Measurements from ENCODE around the gene NIN.

The NIN gene

GRCh38 chr14:50839048-50839447 is 8.1 kb upstream of the NIN start:
- no peak overlapping the region for H3K4me3 ChIP-seq (ENCODE audit: low read depth in 1 of 2, low read length in 1 of 2)
- no peaks in the 10 kb centered on the region for H3K36me3 ChIP-seq
- no peak overlapping the region for H3K27ac ChIP-seq
- TF ChIP-seq CTCF (IDR thresholded peaks at IDR 0.05) = no peak
- H3K4me1 ChIP-seq (ENCODE audit: control insufficient read depth in 1 of 2, insufficient read depth in 1 of 2, low read depth in 1 of 2, low read length in 1 of 2) = peaks cover 8 to 12% of the 10 kb centered on the region in 2 experiments
- H3K9me3 ChIP-seq = no peaks in the 10 kb centered on the region
- H3K27me3 ChIP-seq = no peaks in the 10 kb centered on the region

- Histone ChIP-seq H3K4me3 (ENCODE audit: low read depth in 1 of 2, low read length in 1 of 2) (no peak overlapping the region), H3K4me1 (ENCODE audit: control insufficient read depth in 1 of 2, insufficient read depth in 1 of 2, low read depth in 1 of 2, low read length in 1 of 2) (peaks cover 8 to 12% of the 10 kb centered on the region in 2 experiments), H3K27ac (no peak overlapping the region), H3K36me3 (no peaks in the 10 kb centered on the region), H3K27me3 (no peaks in the 10 kb centered on the region), H3K9me3 (no peaks in the 10 kb centered on the region)
- TF ChIP-seq CTCF (IDR thresholded peaks at IDR 0.05) = no peak
Observed at GRCh38 chr14:50837850-50838470, 7.0 kb upstream of the NIN start.

GRCh38 chr14:50837271-50837670 is 6.3 kb upstream of the NIN start:
- no peak for TF ChIP-seq CTCF (IDR thresholded peaks at IDR 0.05)
- Histone ChIP-seq H3K27me3 (no peaks in the 10 kb centered on the region), H3K9me3 (no peaks in the 10 kb centered on the region), H3K4me1 (ENCODE audit: control insufficient read depth in 1 of 2, insufficient read depth in 1 of 2, low read depth in 1 of 2, low read length in 1 of 2) (peaks cover 8 to 14% of the 10 kb centered on the region in 2 experiments), H3K4me3 (ENCODE audit: low read depth in 1 of 2, low read length in 1 of 2) (no peak overlapping the region), H3K27ac (no peak overlapping the region), H3K36me3 (no peaks in the 10 kb centered on the region)

- no peak overlapping the region for H3K4me3 ChIP-seq (ENCODE audit: low read depth in 1 of 2, low read length in 1 of 2)
- no peaks in the 10 kb centered on the region for H3K9me3 ChIP-seq
- TF ChIP-seq CTCF (IDR thresholded peaks at IDR 0.05) = no peak
- no peaks in the 10 kb centered on the region for H3K36me3 ChIP-seq
- no peaks in the 10 kb centered on the region for H3K27me3 ChIP-seq
- H3K4me1 ChIP-seq (ENCODE audit: control insufficient read depth in 1 of 2, insufficient read depth in 1 of 2, low read depth in 1 of 2, low read length in 1 of 2) = peaks cover 15 to 21% of the 10 kb centered on the region in 2 experiments
- H3K27ac ChIP-seq = no peak overlapping the region
Observed at GRCh38 chr14:50836515-50836914, 5.6 kb upstream of the NIN start.

GRCh38 chr14:50835280-50835679 is 4.3 kb upstream of the NIN start:
- Histone ChIP-seq H3K4me3 (ENCODE audit: low read depth in 1 of 2, low read length in 1 of 2) (no peak overlapping the region), H3K36me3 (no peaks in the 10 kb centered on the region), H3K9me3 (no peaks in the 10 kb centered on the region), H3K4me1 (ENCODE audit: control insufficient read depth in 1 of 2, insufficient read depth in 1 of 2, low read depth in 1 of 2, low read length in 1 of 2) (peaks cover 18 to 22% of the 10 kb centered on the region in 2 experiments), H3K27ac (peak overlapping the region; percentile 50), H3K27me3 (no peaks in the 10 kb centered on the region)
- TF ChIP-seq CTCF (IDR thresholded peaks at IDR 0.05) = no peak
